ENCODE results near the gene MAP4K4. TPM values are rescaled to one million over a fixed set of nuclear protein-coding genes. Genes with fewer than 3 reads are reported as not detected.

The MAP4K4 gene
- total and polyA plus RNA-seq, 4 donors: 19.7 to 91.7 (median 54.0) TPM

DNA sequence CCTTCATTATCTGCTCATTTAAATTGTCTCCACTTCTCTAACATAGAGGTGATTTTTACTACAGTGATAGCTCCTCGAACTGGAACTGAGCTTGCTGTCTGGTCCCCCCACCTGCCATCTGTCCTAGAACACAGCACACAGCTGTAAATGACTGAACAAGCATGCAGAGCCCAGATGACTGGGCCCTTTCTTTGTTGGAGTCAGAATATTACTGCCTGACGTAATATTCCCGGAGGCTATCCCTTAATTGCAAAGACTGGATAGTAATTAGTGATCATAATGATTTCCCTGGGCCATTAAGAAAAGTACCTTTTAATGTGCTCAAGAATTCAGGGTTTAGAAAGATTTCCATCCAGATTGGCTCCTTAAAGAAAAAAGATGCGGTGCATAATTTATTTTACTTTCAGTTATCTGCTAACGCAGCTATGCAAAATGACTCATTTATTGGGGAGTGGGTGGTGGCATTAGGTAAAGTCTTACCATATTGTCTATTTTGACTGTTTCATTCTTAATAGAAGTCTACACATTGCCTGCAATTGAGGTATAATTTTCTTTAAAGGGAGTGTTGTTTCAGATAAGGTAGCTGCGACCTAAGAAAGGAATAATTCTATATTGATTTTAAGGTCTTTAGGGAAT is 84.4 kb downstream of the MAP4K4 start:
- 83 to 88% methylated on average over 6 of the region's 6 CpGs for WGBS, 2 donors

DNA sequence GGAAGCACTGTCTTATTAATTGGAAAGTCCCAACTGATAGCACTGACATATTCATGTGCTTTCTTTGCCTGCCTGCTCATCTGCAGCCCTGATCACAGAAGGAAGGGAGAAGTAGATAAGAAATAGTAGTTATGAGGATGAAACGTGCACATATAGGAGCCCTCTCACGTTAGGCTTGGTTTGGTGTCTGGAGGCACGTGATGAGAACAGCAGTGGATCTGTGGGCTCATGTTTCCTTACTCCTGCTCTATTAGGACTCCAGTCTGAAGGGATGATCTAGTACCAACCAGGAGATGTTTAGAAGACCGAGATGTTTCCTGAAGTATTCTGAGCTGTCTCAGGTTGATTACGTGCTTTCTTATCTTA is 84.9 kb downstream of the MAP4K4 start:
- TF ChIP-seq, protein P1, sequence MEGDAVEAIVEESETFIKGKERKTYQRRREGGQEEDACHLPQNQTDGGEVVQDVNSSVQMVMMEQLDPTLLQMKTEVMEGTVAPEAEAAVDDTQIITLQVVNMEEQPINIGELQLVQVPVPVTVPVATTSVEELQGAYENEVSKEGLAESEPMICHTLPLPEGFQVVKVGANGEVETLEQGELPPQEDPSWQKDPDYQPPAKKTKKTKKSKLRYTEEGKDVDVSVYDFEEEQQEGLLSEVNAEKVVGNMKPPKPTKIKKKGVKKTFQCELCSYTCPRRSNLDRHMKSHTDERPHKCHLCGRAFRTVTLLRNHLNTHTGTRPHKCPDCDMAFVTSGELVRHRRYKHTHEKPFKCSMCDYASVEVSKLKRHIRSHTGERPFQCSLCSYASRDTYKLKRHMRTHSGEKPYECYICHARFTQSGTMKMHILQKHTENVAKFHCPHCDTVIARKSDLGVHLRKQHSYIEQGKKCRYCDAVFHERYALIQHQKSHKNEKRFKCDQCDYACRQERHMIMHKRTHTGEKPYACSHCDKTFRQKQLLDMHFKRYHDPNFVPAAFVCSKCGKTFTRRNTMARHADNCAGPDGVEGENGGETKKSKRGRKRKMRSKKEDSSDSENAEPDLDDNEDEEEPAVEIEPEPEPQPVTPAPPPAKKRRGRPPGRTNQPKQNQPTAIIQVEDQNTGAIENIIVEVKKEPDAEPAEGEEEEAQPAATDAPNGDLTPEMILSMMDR (IDR thresholded peaks at IDR 0.05; ENCODE audit: control extremely low read depth, extremely low read depth): no peak
- Histone ChIP-seq H3K4me3 (no peak overlapping the region), H3K27ac (ENCODE audit: low read depth in 1 of 2, low read length in 1 of 2) (no peak overlapping the region), H3K9ac (ENCODE audit: insufficient read depth in 1 of 2, low read length in 2 of 2) (no peak overlapping the region), H3K27me3 (ENCODE audit: control insufficient read depth in 3 of 3, insufficient read depth in 3 of 3, low read length in 2 of 3) (no peaks in the 10 kb centered on the region), H3K9me3 (ENCODE audit: control insufficient read depth in 4 of 4, insufficient read depth in 3 of 4, low read length in 3 of 4) (no peaks in the 10 kb centered on the region), H3K36me3 (ENCODE audit: control insufficient read depth in 4 of 4, insufficient read depth in 4 of 4, low read length in 4 of 4) (no peaks in the 10 kb centered on the region), H3K4me1 (ENCODE audit: control insufficient read depth in 5 of 5, insufficient read depth in 5 of 5, low read length in 5 of 5) (peaks cover 0 to 46% (median 15%) of the 10 kb centered on the region in 5 donors)
- 74 to 80% methylated on average over 5 of the region's 5 CpGs for WGBS, 2 donors
- DNase-seq: no peak
- no peak for ATAC-seq (ENCODE audit: insufficient read depth, low FRiP score)

More for the DNA sequence above, 84.4 kb downstream of the MAP4K4 start:
- peaks cover 0 to 46% (median 15%) of the 10 kb centered on the region in 5 donors for H3K4me1 ChIP-seq (ENCODE audit: control insufficient read depth in 5 of 5, insufficient read depth in 5 of 5, low read length in 5 of 5)
- DNase-seq (no peak), ATAC-seq (ENCODE audit: insufficient read depth, low FRiP score) (no peak)
- no peaks in the 10 kb centered on the region for H3K27me3 ChIP-seq (ENCODE audit: control insufficient read depth in 3 of 3, insufficient read depth in 3 of 3, low read length in 2 of 3)
- TF ChIP-seq, protein P1 (IDR thresholded peaks at IDR 0.05; ENCODE audit: control extremely low read depth, extremely low read depth): no peak
- H3K4me3 ChIP-seq: no peak overlapping the region
- no peak overlapping the region for H3K27ac ChIP-seq (ENCODE audit: low read depth in 1 of 2, low read length in 1 of 2)
- no peak overlapping the region for H3K9ac ChIP-seq (ENCODE audit: insufficient read depth in 1 of 2, low read length in 2 of 2)
- no peaks in the 10 kb centered on the region for H3K36me3 ChIP-seq (ENCODE audit: control insufficient read depth in 4 of 4, insufficient read depth in 4 of 4, low read length in 4 of 4)
- H3K9me3 ChIP-seq (ENCODE audit: control insufficient read depth in 4 of 4, insufficient read depth in 3 of 4, low read length in 3 of 4): no peaks in the 10 kb centered on the region

DNA sequence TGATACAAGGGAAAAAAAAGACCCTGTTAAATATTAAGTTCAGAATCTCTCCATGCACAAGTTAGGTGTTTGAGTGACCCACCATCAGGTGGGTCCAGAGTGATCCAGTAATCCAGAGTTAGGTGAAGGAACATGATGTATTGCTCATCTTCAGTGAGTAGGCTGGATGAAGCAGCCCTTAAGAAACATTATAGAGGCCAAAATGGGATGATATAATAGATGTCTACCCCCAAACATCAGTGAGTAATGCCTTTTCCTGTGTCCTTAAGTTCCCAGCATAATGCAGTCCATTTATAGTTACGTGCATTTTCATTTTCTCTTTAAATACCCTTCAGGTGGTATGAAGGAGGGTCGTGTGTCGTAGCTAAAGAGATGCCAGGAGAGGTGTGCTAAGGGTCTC is 89.6 kb downstream of the MAP4K4 start:
- H3K9me3 ChIP-seq (ENCODE audit: control insufficient read depth in 4 of 4, insufficient read depth in 3 of 4, low read length in 3 of 4): no peaks in the 10 kb centered on the region
- H3K27ac ChIP-seq (ENCODE audit: low read depth in 1 of 2, low read length in 1 of 2): no peak overlapping the region
- ATAC-seq (ENCODE audit: insufficient read depth, low FRiP score): no peak
- peaks cover 0 to 4% (median 0%) of the 10 kb centered on the region in 4 donors for H3K36me3 ChIP-seq (ENCODE audit: control insufficient read depth in 4 of 4, insufficient read depth in 4 of 4, low read length in 4 of 4)
- H3K4me3 ChIP-seq: no peak overlapping the region
- TF ChIP-seq, protein P1 (IDR thresholded peaks at IDR 0.05; ENCODE audit: control extremely low read depth, extremely low read depth): no peak
- no peaks in the 10 kb centered on the region for H3K27me3 ChIP-seq (ENCODE audit: control insufficient read depth in 3 of 3, insufficient read depth in 3 of 3, low read length in 2 of 3)
- peaks cover 0 to 49% (median 5%) of the 10 kb centered on the region in 5 donors for H3K4me1 ChIP-seq (ENCODE audit: control insufficient read depth in 5 of 5, insufficient read depth in 5 of 5, low read length in 5 of 5)
- no peak for DNase-seq
- 85 to 87% methylated on average over 3 of the region's 3 CpGs for WGBS, 2 donors
- H3K9ac ChIP-seq (ENCODE audit: insufficient read depth in 1 of 2, low read length in 2 of 2): no peak overlapping the region

DNA sequence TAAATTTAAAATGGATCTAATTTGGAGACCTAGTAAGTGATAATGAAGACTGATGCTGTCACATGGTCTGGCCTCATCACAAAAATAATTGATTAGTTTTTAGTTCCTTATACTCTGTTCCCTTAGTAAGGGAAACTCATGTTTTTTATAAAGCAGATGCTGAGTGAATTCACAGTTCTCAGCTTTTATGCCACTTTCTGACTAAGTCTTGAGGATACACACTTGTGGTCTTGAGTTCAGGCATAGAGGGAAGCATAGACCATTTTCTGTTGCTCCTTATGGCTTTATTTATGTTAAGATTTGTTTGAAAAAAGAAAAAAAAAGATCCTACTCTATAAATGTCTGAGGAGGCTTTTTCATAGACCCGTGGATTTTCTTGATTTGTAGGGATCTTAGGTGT is 91.1 kb downstream of the MAP4K4 start:
- peaks cover under 1 to 49% (median 7%) of the 10 kb centered on the region in 5 donors for H3K4me1 ChIP-seq (ENCODE audit: control insufficient read depth in 5 of 5, insufficient read depth in 5 of 5, low read length in 5 of 5)
- 75 to 76% methylated on average over 1 of the region's 1 CpG for WGBS, 2 donors
- TF ChIP-seq, protein P1 (IDR thresholded peaks at IDR 0.05; ENCODE audit: control extremely low read depth, extremely low read depth): no peak
- DNase-seq (no peak), ATAC-seq (ENCODE audit: insufficient read depth, low FRiP score) (no peak)
- H3K36me3 ChIP-seq (ENCODE audit: control insufficient read depth in 4 of 4, insufficient read depth in 4 of 4, low read length in 4 of 4): peaks cover 0 to 4% (median 1%) of the 10 kb centered on the region in 4 donors
- no peak overlapping the region for H3K4me3 ChIP-seq
- H3K9ac ChIP-seq (ENCODE audit: insufficient read depth in 1 of 2, low read length in 2 of 2): no peak overlapping the region
- H3K27ac ChIP-seq (ENCODE audit: low read depth in 1 of 2, low read length in 1 of 2): no peak overlapping the region
- no peaks in the 10 kb centered on the region for H3K9me3 ChIP-seq (ENCODE audit: control insufficient read depth in 4 of 4, insufficient read depth in 3 of 4, low read length in 3 of 4)
- H3K27me3 ChIP-seq (ENCODE audit: control insufficient read depth in 3 of 3, insufficient read depth in 3 of 3, low read length in 2 of 3): no peaks in the 10 kb centered on the region

Data from lung (tissue), 12 donors.